AG04449 (cell line): ENCODE results near the gene AHRR.

Experiments
- CTCF ChIA-PET: fragments of 350-600 bp; formaldehyde crosslinking; extraction: SDS; loops from one replicate; lab custom pipeline; 2021; ENCODE audit warnings: antibody characterized with exemption; lab: Yijun Ruan, JAX
- POLR2A ChIA-PET: fragments of 400-600, 350-600 bp; formaldehyde crosslinking; extraction: SDS; loops from one replicate; lab custom pipeline; 2020; ENCODE audit warnings: antibody characterized with exemption, inconsistent platforms; lab: Yijun Ruan, JAX
- DNase-seq: peaks from one replicate; pipeline ENCODE4 v3.0.0-alpha.2; 2010; ENCODE audit warnings: low read depth, low spot score
- H3K4me3 ChIP-seq: 2 replicates; pipeline ENCODE4 v1.5.1; 2011; ENCODE audit warnings: low read depth, mild to moderate bottlenecking, control low read depth, low read length
- TF ChIP-seq, protein P1 (sequence below): IDR thresholded peaks from one replicate; pipeline ENCODE4 v1.5.1; 2011; ENCODE audit warnings: mild to moderate bottlenecking, moderate library complexity, low read length, control low read depth, inconsistent platforms; ENCODE audit not compliant: insufficient read depth; ENCODE audit errors: missing control alignments

Gene AHRR

GRCh38 chr5:389891-390622 is 68.5 kb downstream of the AHRR start:
- no peak overlapping the region for H3K4me3 ChIP-seq
- TF ChIP-seq, protein P1, sequence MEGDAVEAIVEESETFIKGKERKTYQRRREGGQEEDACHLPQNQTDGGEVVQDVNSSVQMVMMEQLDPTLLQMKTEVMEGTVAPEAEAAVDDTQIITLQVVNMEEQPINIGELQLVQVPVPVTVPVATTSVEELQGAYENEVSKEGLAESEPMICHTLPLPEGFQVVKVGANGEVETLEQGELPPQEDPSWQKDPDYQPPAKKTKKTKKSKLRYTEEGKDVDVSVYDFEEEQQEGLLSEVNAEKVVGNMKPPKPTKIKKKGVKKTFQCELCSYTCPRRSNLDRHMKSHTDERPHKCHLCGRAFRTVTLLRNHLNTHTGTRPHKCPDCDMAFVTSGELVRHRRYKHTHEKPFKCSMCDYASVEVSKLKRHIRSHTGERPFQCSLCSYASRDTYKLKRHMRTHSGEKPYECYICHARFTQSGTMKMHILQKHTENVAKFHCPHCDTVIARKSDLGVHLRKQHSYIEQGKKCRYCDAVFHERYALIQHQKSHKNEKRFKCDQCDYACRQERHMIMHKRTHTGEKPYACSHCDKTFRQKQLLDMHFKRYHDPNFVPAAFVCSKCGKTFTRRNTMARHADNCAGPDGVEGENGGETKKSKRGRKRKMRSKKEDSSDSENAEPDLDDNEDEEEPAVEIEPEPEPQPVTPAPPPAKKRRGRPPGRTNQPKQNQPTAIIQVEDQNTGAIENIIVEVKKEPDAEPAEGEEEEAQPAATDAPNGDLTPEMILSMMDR = no peak
- CTCF ChIA-PET = no interaction called here
- POLR2A ChIA-PET = no interaction called here
- no peak for DNase-seq

GRCh38 chr5:390623-391491 is 69.3 kb downstream of the AHRR start:
- ChIA-PET CTCF (no interaction called here), POLR2A (no interaction called here)
- H3K4me3 ChIP-seq = no peak overlapping the region
- TF ChIP-seq, protein P1 = no peak
- DNase-seq = no peak

DNA sequence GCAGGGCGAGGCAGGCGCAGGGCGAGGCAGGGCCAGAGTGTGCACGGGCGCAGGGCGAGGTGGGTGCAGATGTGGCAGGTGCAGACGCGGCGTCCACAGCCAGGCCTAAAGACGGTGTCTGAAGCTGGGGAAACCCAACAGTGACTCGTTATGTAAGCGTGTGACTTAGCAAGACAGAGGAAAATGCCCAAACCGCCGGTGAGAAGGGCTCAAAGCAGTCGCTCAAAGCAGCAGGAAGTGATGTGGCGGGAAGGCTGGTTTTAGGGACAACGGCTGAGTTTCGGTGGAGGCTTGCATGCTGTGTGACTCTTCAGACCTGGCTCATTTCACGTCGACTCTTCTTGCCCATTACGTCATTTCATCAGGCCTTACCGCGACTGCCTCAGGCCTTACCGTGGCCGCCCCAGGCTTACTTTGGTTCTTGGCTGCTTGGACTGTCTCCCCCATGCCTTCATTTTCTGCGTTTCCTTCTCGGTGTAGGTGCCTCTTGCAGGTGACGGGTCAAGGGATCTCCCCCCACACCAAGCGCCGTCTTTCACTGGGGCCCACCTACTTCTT is 71.0 kb downstream of the AHRR start:
- ChIA-PET POLR2A (no interaction called here), CTCF (no interaction called here)
- no peak overlapping the region for H3K4me3 ChIP-seq
- TF ChIP-seq, protein P1 = no peak
- DNase-seq = no peak

DNA sequence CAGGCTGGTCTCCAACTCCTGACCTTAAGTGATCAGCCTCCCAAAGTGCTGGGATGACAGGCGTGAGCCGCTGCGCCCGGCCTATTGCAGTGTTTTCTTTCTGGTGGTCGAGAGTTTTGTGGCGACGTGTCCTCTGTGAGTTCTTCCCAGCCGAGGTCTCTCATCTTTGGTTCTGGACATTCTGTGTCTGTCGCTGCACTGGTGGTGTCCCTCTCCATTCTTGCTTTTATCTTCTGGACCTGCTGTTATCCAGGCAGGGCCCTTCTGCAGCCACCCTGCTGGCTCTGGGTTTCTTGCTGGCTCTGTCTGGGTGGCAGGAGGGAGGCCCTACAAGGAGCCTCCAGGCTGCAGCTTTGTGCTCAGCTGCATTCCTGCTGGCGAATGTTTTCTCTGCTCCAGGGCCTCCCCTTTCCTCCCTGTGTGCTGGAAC is 72.3 kb downstream of the AHRR start:
- no peak for DNase-seq
- CTCF ChIA-PET = interaction anchor here (0.6 kb wide), 1 partner anchor 10 kb away, joined by 3 read pairs; no protein-coding TSS in a partner anchor
- H3K4me3 ChIP-seq = no peak overlapping the region
- POLR2A ChIA-PET = no interaction called here
- TF ChIP-seq, protein P1 = no peak

DNA sequence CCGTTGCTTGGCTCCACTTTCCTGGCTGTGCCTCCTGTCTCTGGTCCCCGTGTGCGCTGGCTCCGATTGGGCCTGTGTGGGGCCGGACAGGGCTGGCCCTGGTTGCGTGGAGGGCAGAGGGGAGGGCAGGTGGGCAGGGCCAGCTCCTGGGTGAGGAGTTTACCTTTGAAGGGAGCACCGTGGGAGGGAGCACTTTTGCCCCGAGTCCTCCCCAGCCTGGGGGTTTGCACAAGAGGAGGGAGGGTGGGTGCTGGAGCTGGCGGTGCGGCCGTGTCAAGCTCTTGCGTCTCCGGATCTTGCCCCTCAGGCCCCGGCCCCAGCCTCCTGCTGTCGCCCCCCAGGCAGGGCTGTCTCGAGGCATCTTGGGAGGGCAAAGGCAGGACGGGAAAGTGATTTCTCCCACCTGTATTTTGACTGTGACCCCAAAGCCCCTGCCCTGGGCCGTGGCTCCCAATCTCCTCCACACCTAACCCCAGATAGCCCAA is 73.2 kb downstream of the AHRR start:
- no peak for DNase-seq
- ChIA-PET POLR2A (interaction anchor here (0.6 to 0.8 kb wide), 2 partner anchors 22 to 51 kb away, joined by 3 to 4 read pairs; no protein-coding TSS in a partner anchor), CTCF (interaction anchor here (1.0 kb wide), 1 partner anchor 57 kb away, joined by 4 read pairs; no protein-coding TSS in a partner anchor)
- no peak overlapping the region for H3K4me3 ChIP-seq
- TF ChIP-seq, protein P1 = no peak
